Gastroesophageal sphincter (tissue), 4 donors: ENCODE data around the gene SLC25A19. TPM values are rescaled to one million over a fixed set of nuclear protein-coding genes. Genes with fewer than 3 reads are reported as not detected.
A peak's percentile ranks its signal among the peaks of the same experiment; 100 is the strongest.

ENCODE experiments used
- ATAC-seq: fragments of 150-250 bp; one replicate; pipeline ENCODE4 v1.9.1; 2016; ENCODE audit warnings: mild to moderate bottlenecking, moderate library complexity
- H3K27ac ChIP-seq, 4 donors: fragments of 200-600 bp; sonication (generic) in 3 of 4; 1 replicate in 3 of 4; 2 replicates in 1 of 4; pipeline ENCODE4 v1.5.1; 2016 to 2019
- H3K27me3 ChIP-seq: fragments of 200-600 bp; sonication (generic); one replicate; pipeline ENCODE4 v1.5.1; 2019
- H3K36me3 ChIP-seq, 2 donors: fragments of 200-600 bp; sonication (generic); one replicate each; pipeline ENCODE4 v1.5.1; 2019; ENCODE audit warnings: control low read depth in 1 of 2
- H3K4me1 ChIP-seq, 3 donors: fragments of 200-600 bp; sonication (generic); 1 replicate in 2 of 3; 2 replicates in 1 of 3; pipeline ENCODE4 v1.5.1; 2016 to 2019; ENCODE audit warnings: control low read depth in 2 of 3
- H3K4me3 ChIP-seq, 2 donors: fragments of 200-600 bp; sonication (generic); one replicate each; pipeline ENCODE4 v1.5.1; 2019; ENCODE audit warnings: mild to moderate bottlenecking in 1 of 2, moderate library complexity in 1 of 2
- H3K9me3 ChIP-seq, 3 donors: fragments of 200-600 bp; sonication (generic); one replicate each; pipeline ENCODE4 v1.5.1; 2017 to 2019; ENCODE audit warnings: control low read depth in 2 of 3
- CTCF ChIP-seq, 4 experiments: fragments of 200-600 bp in 2 of 4; fragments of 450-650 bp in 2 of 4; sonication (generic) in 1 of 4; IDR thresholded peaks; one replicate each; pipeline ENCODE4 v1.5.1; 2017 to 2019; ENCODE audit warnings: antibody characterized with exemption in 4 of 4, mild to moderate bottlenecking in 2 of 4, moderate library complexity in 2 of 4
- EP300 ChIP-seq: sonication (generic); formaldehyde crosslinking; IDR thresholded peaks from one replicate; pipeline ENCODE4 v1.6.1; 2017; ENCODE audit warnings: antibody characterized with exemption, mild to moderate bottlenecking
- POLR2A ChIP-seq, 2 donors: fragments of 450-650 bp; IDR thresholded peaks; one replicate each; pipeline ENCODE4 v1.6.1; 2017; ENCODE audit warnings: antibody characterized with exemption in 2 of 2, mild to moderate bottlenecking in 2 of 2, moderate library complexity in 1 of 2
- POLR2AphosphoS5 ChIP-seq: sonication (generic); formaldehyde crosslinking; IDR thresholded peaks from one replicate; pipeline ENCODE4 v1.6.1; 2017; ENCODE audit warnings: antibody characterized with exemption
- WGBS, 2 donors: methylation state at CpG; one replicate each; pipeline ENCODE4 v1.1.5; 2018; ENCODE audit warnings: low coverage in 1 of 2; 5-methylcytosine and 5-hydroxymethylcytosine counted together
- total RNA-seq, 4 donors: library from RNA; depleted of rRNA; stranded (reverse); fragments of >200 nt; gene quantifications; one replicate each; pipeline ENCODE4 v1.1.0, GENCODE V29; 2016

The SLC25A19 gene
- total RNA-seq, 4 donors from 2014 or later: 7.3 to 14.5 (median 13.4) TPM

- H3K36me3 ChIP-seq: peaks cover 0 to 100% of the 10 kb centered on the region in 2 donors
- WGBS, 2 donors: no CpG with 5 or more reads among the region's 13 CpGs
- no peak for TF ChIP-seq EP300
- TF ChIP-seq POLR2AphosphoS5: no peak
- peaks cover 0 to 9% (median 0%) of the 10 kb centered on the region in 3 donors for H3K4me1 ChIP-seq
- H3K4me3 ChIP-seq: no peak overlapping the region
- H3K9me3 ChIP-seq: no peaks in the 10 kb centered on the region
- no peak for ATAC-seq
- no peaks in the 10 kb centered on the region for H3K27me3 ChIP-seq
- H3K27ac ChIP-seq: no peak overlapping the region
Measured at GRCh38 chr17:75232786-75233185, 56.4 kb downstream of the SLC25A19 start.

- no peak for TF ChIP-seq POLR2A (IDR thresholded peaks at IDR 0.05)
- no peak for TF ChIP-seq EP300
- no peak for TF ChIP-seq CTCF (IDR thresholded peaks at IDR 0.05)
- TF ChIP-seq POLR2AphosphoS5: no peak
- no peaks in the 10 kb centered on the region for H3K9me3 ChIP-seq
- no peak overlapping the region for H3K4me3 ChIP-seq
- H3K4me1 ChIP-seq: peaks cover 0 to 10% (median 0%) of the 10 kb centered on the region in 3 donors
- no peak for ATAC-seq
- H3K27me3 ChIP-seq: no peaks in the 10 kb centered on the region
- peaks cover 0 to 98% of the 10 kb centered on the region in 2 donors for H3K36me3 ChIP-seq
- 40 to 100% methylated on average over 1 to 3 of the region's 18 CpGs for WGBS, 2 donors
- H3K27ac ChIP-seq: no peak overlapping the region
Measured at GRCh38 chr17:75231741-75232464, 57.3 kb downstream of the SLC25A19 start.

GRCh38 chr17:75231071-75231470 is 58.2 kb downstream of the SLC25A19 start:
- peaks cover 0 to 16% (median 0%) of the 10 kb centered on the region in 3 donors for H3K4me1 ChIP-seq
- WGBS, 2 donors: 91% methylated on average over 4 of the region's 8 CpGs; no CpG with 5 or more reads in 1 of the 2 donors
- peaks cover 0 to 98% of the 10 kb centered on the region in 2 donors for H3K36me3 ChIP-seq
- no peaks in the 10 kb centered on the region for H3K27me3 ChIP-seq
- ATAC-seq: no peak
- no peak for TF ChIP-seq POLR2AphosphoS5
- TF ChIP-seq EP300: no peak
- no peak for TF ChIP-seq CTCF (IDR thresholded peaks at IDR 0.05)
- TF ChIP-seq POLR2A (IDR thresholded peaks at IDR 0.05): no peak
- no peaks in the 10 kb centered on the region for H3K9me3 ChIP-seq
- H3K27ac ChIP-seq: no peak overlapping the region
- no peak overlapping the region for H3K4me3 ChIP-seq

- Histone ChIP-seq H3K27ac (peak overlapping the region in 3 of 4 donors; percentile 37 to 55 (median 46)), H3K9me3 (no peaks in the 10 kb centered on the region), H3K27me3 (no peaks in the 10 kb centered on the region), H3K4me3 (no peak overlapping the region), H3K36me3 (peaks cover 0 to 98% of the 10 kb centered on the region in 2 donors), H3K4me1 (peaks cover 0 to 16% (median 0%) of the 10 kb centered on the region in 3 donors)
- ATAC-seq: peak; percentile 58
- TF ChIP-seq CTCF (IDR thresholded peaks at IDR 0.05) (no peak), EP300 (no peak), POLR2A (IDR thresholded peaks at IDR 0.05) (no peak), POLR2AphosphoS5 (no peak)
- 67% methylated on average over 1 of the region's 4 CpGs; no CpG with 5 or more reads in 1 of the 2 donors for WGBS, 2 donors
Measured at GRCh38 chr17:75228847-75229246, 60.4 kb downstream of the SLC25A19 start.

GRCh38 chr17:75228305-75228704 is 60.9 kb downstream of the SLC25A19 start:
- TF ChIP-seq POLR2AphosphoS5 (peak; percentile 25), CTCF (IDR thresholded peaks at IDR 0.05) (no peak)
- H3K27ac ChIP-seq: peak overlapping the region in 3 of 4 donors; percentile 37 to 55 (median 46)
- H3K36me3 ChIP-seq: peaks cover 0 to 98% of the 10 kb centered on the region in 2 donors
- H3K4me3 ChIP-seq: no peak overlapping the region
- WGBS, 2 donors: 45 to 50% methylated on average over 1 to 2 of the region's 2 CpGs
- peaks cover 0 to 16% (median 0%) of the 10 kb centered on the region in 3 donors for H3K4me1 ChIP-seq
- no peaks in the 10 kb centered on the region for H3K9me3 ChIP-seq
- no peaks in the 10 kb centered on the region for H3K27me3 ChIP-seq
- peak; percentile 66 for ATAC-seq
